GM18502 (cell line): ENCODE data around the gene ZBTB24.
A peak's percentile ranks its signal among the peaks of the same experiment; 100 is the strongest.

Experiments
- ATAC-seq: cut with Tn5 transposase; IDR thresholded peaks from one replicate; pipeline ENCODE4 v1.9.1; 2021; ENCODE audit warnings: mild to moderate bottlenecking; ENCODE audit not compliant: unreplicated experiment, poor library complexity

ZBTB24 gene

GRCh38 chr6:109503327-109504224 lies 20.6 kb upstream of the ZBTB24 start:
- no peak for ATAC-seq

- ATAC-seq: no peak
Measured at GRCh38 chr6:109498936-109499335, 15.9 kb upstream of the ZBTB24 start.

GRCh38 chr6:109498052-109498451 lies 15.0 kb upstream of the ZBTB24 start:
- ATAC-seq: no peak

- no peak for ATAC-seq
Measured at GRCh38 chr6:109496036-109496772, 13.2 kb upstream of the ZBTB24 start.

- ATAC-seq: no peak
Measured at GRCh38 chr6:109493865-109494264, 10.8 kb upstream of the ZBTB24 start.

GRCh38 chr6:109491207-109491938 lies 8.4 kb upstream of the ZBTB24 start:
- peak; percentile 53 for ATAC-seq

- ATAC-seq: no peak
Measured at GRCh38 chr6:109490713-109491112, 7.7 kb upstream of the ZBTB24 start.

GRCh38 chr6:109488001-109488400 lies 5.0 kb upstream of the ZBTB24 start:
- no peak for ATAC-seq

- no peak for ATAC-seq
Measured at GRCh38 chr6:109486068-109486467, 3.0 kb upstream of the ZBTB24 start.

- no peak for ATAC-seq
Measured at GRCh38 chr6:109485266-109485935, 2.4 kb upstream of the ZBTB24 start.

GRCh38 chr6:109484122-109484521 lies 1.1 kb upstream of the ZBTB24 start:
- no peak for ATAC-seq

- ATAC-seq: no peak
Measured at GRCh38 chr6:109483735-109484057, 677 bp upstream of the ZBTB24 start.

- no peak for ATAC-seq
Measured at GRCh38 chr6:109480993-109481480, 2.0 kb downstream of the ZBTB24 start.

GRCh38 chr6:109478841-109479624 lies 4.0 kb downstream of the ZBTB24 start:
- no peak for ATAC-seq

GRCh38 chr6:109478222-109478805 lies 4.7 kb downstream of the ZBTB24 start:
- ATAC-seq: no peak

- no peak for ATAC-seq
Measured at GRCh38 chr6:109477725-109478124, 5.3 kb downstream of the ZBTB24 start.

GRCh38 chr6:109477184-109477583 lies 5.8 kb downstream of the ZBTB24 start:
- no peak for ATAC-seq

GRCh38 chr6:109475625-109476024 lies 7.4 kb downstream of the ZBTB24 start:
- ATAC-seq: no peak

GRCh38 chr6:109474995-109475394 lies 8.0 kb downstream of the ZBTB24 start:
- no peak for ATAC-seq
